SU-DHL-6 (cell line): ENCODE data around the gene PPP3CA.

ENCODE experiments used
- EZH2phosphoT487 ChIP-seq: fragments of 200-600 bp; sonication (generic), shearing (Covaris generic); conservative IDR thresholded peaks from 2 replicates; pipeline ENCODE4 v1.6.1; 2018; ENCODE audit warnings: mild to moderate bottlenecking, antibody characterized with exemption, low read length, moderate library complexity, mixed read lengths
- TF ChIP-seq, protein P1 (sequence below): fragments of 200-600 bp; sonication (generic); IDR thresholded peaks from one replicate; pipeline ENCODE4 v1.5.1; 2017; ENCODE audit warnings: antibody characterized with exemption, mild to moderate bottlenecking, low read length, moderate library complexity; ENCODE audit not compliant: insufficient read depth, poor library complexity, severe bottlenecking

DNA sequence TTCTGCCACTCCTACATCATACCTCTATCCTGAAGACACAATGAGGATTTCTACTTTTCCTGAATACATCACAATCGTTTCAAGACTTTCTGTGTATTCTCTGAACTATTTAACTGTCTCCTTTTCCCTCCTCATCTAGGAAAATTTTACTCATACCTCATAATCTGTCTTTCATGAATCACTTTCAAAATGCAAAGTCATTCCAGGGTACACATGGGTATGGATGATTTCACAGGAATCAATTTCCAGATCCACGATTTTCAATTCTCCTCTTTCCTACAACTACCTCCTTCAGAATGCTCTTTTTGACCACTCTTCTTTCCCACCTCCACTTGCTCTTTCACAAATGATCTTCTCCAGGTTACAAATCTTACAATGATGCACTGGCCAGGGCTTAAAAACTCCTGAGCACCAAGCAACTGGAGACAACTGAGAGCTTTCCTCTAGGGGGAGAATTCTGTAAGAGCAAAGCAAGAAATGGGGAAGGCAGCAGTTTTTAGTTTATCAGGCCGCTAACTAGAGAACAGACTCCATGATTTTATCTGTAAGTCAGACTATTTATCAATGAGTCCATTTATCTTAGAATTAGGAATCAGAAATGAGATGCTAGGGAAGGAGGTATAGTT lies 116.4 kb downstream of the PPP3CA start:
- TF ChIP-seq, protein P1, sequence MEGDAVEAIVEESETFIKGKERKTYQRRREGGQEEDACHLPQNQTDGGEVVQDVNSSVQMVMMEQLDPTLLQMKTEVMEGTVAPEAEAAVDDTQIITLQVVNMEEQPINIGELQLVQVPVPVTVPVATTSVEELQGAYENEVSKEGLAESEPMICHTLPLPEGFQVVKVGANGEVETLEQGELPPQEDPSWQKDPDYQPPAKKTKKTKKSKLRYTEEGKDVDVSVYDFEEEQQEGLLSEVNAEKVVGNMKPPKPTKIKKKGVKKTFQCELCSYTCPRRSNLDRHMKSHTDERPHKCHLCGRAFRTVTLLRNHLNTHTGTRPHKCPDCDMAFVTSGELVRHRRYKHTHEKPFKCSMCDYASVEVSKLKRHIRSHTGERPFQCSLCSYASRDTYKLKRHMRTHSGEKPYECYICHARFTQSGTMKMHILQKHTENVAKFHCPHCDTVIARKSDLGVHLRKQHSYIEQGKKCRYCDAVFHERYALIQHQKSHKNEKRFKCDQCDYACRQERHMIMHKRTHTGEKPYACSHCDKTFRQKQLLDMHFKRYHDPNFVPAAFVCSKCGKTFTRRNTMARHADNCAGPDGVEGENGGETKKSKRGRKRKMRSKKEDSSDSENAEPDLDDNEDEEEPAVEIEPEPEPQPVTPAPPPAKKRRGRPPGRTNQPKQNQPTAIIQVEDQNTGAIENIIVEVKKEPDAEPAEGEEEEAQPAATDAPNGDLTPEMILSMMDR, result no peak
- no peak for TF ChIP-seq EZH2phosphoT487
